HG03342 (cell line): ENCODE results near the gene GABARAP.

Source experiments
- ATAC-seq: cut with Tn5 transposase; IDR thresholded peaks from one replicate; pipeline ENCODE4 v1.9.1; 2021; ENCODE audit warnings: mild to moderate bottlenecking, moderate library complexity; ENCODE audit not compliant: unreplicated experiment

The GABARAP gene

GRCh38 chr17:7241090-7241733, 1.0 kb downstream of the GABARAP start:
- ATAC-seq, result no peak

GRCh38 chr17:7240375-7240774, 1.9 kb downstream of the GABARAP start:
- no peak for ATAC-seq

- ATAC-seq, result peak; percentile 49
These were observed 2.9 kb downstream of the GABARAP start, which contains the start of gene PHF23 for GRCh38 chr17:7239091-7240027. PHF23 (minus strand) TSS chr17:7239457; CDS start chr17:7239279, 178 bp downstream.

DNA sequence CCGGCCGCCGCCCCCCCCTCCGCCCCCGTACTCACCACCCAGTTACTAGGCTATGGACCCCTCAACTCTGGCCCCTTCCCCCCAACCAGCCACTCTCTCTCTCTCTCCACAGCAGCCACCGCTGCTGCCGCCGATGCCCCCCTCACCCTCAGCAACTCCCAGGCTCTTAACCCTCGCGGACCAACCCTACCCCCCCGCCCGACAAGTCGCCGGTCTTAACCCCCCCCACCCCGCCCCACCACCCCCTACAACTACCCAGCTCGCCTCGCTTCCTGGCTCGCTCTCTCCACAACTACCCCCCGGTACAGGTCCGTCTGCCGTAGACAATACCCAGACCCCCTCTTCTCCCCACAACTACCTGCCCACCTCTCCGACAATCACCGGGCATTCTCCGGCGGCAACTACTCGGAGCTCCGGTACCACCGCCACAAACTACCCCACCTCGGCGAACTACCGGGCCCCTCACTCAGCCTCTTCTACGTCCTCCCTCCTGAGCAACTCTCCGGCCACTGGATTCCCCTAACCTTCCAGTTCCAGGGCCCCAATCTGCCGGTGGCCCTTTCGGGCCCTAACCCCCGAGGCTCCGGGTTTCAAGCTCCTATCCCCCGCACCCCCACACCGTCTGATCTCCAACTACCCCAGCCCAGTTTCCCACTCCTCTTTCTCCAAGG, 3.7 kb downstream of the GABARAP start:
- no peak for ATAC-seq

DNA sequence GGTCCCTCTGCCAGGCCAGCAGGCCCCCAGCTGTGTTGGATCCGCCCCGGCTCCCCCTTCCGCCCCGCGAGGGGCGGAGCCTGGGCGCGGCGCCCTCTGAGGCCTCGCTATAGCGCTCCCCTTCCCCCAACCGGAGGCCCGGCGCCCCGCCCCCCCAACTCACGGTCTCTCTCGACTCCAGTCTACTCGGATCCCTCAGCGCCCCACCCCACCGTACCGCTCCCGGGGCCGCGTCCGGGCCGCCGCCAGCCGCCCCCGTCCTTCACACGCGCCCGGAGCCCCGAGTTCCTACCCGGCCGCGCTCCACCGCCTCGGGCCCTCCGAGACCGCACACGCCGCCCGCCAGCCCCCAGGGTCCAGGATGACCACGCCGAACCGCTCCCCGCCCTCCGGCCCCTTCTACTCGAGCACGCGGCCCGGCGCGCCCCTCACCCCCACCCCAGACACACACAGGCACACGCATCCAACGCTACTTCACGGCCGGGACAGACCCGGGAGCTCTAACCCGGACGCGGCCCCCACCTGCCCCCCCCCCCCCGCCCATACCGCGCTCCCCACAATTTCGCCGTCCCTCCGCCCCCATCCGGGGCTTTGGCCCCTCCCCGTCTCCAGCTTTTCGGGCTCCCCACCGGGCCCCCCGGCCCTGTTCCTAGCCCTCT, 4.4 kb downstream of the GABARAP start:
- no peak for ATAC-seq

- ATAC-seq, result no peak
These were observed 4.9 kb downstream of the GABARAP start for GRCh38 chr17:7237266-7237760.

- no peak for ATAC-seq
These were observed 5.4 kb downstream of the GABARAP start for GRCh38 chr17:7236808-7237207.

DNA sequence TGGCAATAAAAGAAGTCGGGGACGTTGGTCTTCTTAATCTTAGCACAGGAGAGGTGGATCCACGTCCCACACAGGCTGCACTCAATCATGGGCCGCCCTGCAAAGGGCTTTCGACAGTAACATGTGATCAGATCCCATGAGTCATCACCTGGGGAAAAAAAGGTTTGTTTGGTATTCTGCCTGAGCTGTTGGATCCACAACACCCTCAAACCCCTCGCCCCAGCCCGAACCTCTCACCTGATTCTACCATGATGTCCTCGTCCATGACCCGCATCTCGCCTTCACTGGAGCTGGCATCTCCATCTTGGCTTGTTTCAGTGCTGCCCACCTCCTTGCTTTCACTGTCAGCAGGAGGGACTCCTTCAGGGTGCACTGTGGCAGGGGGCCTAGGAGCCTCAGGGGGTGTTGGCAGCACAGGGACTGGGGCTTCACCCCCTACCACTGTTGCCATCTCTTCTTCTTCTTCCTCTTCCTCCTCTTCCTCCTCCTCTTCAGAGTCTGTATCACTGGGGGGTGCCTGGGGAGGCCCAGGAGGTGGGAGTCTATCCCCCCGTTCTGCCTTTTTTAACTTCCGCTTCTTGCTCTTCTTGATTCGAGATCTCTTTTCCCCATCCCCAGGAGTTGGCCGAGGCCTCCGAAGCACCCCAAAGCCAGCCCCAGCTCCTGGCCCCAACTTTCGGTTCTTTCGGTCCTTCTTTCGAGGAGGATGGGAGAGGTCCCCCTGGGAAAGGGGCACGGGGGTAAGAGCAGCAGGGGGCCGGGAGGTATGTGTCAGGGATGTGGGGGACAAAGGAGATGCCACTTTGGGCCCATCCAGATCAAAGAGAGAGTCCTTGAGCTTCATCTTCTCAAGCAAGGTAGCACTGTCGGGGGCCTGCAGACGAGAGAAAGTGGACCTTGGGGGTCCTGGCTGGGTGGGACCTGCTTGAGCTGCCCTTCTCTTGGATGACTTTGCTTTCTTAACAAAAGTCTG, 6.3 kb downstream of the GABARAP start:
- no peak for ATAC-seq

GRCh38 chr17:7234083-7234951, 7.9 kb downstream of the GABARAP start, which contains the start of gene DVL2:
DVL2 (minus strand) TSS chr17:7234517; CDS start chr17:7234262, 255 bp downstream.
- peak; percentile 53 for ATAC-seq

GRCh38 chr17:7233701-7234082, 8.6 kb downstream of the GABARAP start:
- ATAC-seq, result no peak

GRCh38 chr17:7232114-7232513, 10.1 kb downstream of the GABARAP start:
- no peak for ATAC-seq

- ATAC-seq, result no peak
These were observed 12.7 kb downstream of the GABARAP start for GRCh38 chr17:7229504-7229903.

DNA sequence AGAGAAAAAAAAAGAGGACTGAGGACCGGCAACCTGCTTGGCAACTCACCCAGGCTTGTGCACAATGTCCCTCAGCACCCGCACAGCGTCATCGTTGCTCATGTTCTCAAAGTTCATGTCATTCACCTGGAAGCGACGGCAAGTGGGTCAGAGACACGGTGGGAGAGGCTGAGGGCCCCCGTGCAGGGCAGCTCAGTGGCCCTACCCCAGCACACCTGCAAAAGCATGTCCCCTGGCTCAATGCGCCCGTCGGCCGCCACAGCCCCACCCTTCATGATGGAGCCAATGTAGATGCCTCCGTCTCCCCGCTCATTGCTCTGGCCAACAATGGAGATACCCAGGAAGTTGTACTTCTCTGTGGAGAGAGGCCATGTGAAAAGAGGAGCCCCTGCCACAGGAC, 13.3 kb downstream of the GABARAP start:
- no peak for ATAC-seq

DNA sequence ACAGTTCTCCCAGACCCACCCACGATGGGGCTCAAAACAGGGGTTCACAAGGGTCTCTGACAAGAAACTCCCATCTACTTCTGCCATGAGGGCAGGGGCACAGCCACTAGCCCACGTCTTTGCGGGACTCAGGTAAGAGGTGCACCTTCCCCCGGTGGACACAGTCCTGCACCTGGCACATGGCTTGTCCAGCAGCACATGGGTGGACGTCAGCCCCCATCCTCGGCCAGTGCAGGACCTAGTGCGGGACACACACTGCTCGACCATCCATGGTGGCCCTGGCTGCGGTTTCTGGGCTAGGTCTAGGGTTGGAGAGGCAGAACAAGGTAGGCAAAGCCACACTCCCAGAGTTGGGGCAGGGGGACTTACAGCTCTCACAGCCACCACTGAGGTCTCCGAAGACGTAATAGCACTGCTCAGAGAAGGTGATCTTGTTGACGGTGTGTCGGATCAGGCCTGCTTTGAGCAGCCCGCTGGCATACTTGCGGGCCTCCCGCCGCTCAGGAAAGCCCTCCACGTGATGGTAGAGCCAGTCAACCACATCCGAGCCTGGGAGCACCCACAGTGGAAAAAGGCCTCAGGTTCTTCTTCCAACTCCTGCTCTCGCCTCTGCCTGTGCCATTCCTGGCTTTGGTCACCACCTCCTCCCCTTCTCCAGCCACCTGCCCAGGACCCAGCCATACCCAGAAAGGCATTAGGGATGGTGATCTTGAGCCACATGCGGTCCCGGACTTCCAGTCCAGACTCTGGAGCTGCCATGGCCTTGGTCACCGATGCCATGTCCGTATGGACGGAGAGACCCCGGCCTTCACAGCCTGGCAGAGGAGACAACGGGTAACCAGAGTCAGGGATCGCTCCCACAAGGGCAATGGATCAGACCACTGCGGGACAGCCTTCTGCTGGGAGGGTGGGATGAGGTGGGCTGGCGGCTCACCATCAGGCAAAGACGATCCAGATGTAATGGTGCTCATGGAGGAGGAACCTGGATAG, 15.2 kb downstream of the GABARAP start:
- ATAC-seq, result no peak

GRCh38 chr17:7225711-7226331, 16.4 kb downstream of the GABARAP start:
- ATAC-seq, result no peak

DNA sequence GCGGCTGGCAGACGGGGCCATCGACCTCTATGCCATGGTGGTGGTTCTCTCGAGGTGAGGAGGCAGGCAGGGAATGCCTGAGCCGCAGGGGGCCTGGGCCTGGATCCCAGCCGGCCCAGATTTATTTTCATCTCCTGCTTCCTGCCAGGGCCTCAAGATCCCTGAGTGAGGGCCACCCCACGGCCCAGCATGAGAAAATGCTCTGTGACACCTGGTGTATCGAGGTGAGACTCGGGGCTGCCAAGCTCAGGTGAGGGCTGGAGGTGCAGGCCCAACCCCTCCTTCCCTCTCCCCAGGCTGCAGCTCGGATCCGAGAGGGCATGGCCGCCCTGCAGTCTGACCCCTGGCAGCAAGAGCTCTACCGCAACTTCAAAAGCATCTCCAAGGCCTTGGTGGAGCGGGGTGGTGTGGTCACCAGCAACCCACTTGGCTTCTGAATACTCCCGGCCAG, 17.6 kb downstream of the GABARAP start:
- no peak for ATAC-seq

GRCh38 chr17:7224110-7224509, 18.1 kb downstream of the GABARAP start:
- ATAC-seq, result no peak
